SIG-M5 treated with dmso at 0.1 percent for 504 hours (cell line): ENCODE data around the gene SIPA1L3.
A peak's percentile ranks its signal among the peaks of the same experiment; 100 is the strongest.

Source experiments
- DNase-seq: peaks from one replicate; lab custom pipeline; 2025; ENCODE audit not compliant: unreplicated experiment; lab: John Stamatoyannopoulos, UW

The SIPA1L3 gene

DNA sequence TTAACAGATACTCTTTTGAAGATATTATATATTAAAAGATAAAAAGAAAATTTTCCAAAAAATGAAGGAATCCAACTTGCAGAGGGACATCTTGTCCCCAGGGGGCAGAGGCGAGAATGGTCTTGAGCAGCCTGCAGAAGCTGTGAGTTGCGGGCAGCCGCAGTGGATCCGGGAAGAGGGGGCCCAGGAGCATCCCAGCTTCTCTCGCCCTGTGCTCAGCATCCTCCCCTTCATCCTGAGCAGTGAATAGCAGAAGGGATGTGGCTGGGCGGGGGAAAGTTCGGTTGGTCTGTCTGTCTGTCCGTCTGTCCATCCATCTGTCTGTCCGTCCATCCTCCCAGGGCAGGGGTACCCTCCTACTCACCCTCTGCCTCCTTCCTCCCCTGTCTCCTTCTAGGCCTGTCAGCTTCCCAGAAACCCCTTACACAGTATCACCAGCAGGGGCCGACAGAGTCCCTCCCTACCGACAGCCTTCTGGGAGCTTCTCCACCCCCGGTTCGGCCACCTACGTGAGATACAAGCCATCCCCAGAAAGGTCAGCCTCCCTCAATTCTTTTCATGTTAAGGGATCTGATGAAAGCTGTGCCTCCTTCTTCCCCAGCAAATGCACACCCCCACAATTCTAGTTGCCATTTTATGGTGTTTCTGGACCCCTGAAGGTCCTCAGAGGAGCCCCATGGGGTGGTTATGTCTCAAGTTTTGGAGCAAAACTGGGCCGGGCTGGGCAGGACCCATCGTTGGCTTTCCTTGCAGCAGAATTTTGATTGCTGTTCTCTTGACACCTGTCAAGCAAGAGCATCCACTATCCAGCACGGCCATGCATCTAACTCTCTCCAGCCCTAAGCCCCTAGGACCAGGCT lies 235.4 kb downstream of the SIPA1L3 start:
- peak; percentile 35 for DNase-seq

DNA sequence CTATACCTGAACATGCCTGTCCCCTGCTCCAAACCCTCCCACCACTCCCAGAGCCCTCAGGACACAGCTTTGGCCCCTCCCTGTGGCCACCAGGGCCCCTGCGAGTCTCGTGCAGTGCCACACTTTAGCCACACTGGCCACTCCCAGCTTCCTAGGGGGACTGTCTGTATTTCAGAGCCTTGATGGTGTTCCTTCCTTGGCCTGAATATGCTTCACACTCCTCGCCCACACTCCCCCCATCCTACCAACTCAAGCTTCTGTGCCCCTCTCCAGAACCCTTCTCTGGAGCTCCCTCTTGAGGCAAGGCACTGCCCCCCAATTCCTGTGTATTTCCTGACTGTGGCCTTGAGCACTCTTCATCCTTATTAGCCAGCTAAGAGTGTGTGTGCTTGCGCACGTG lies 236.8 kb downstream of the SIPA1L3 start:
- DNase-seq: no peak

DNA sequence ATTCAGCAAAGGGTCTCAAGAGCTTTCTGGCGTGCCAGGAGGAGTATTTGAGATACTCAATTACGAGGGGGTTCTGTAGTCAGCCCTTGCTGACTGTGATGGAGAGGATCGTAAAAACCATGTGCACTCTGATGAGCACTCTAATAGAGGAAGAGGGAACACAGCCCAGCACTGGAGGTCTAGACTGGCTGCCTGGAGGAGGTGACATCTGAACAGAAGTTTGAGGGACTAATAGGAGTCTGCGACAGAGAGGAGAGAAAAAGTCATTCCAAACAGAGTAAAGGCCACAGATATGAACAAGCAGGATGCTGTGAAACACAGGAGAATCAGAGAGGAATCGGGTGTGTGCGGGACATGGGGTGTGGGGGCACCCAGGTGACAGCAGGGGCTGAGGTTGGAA lies 237.7 kb downstream of the SIPA1L3 start:
- no peak for DNase-seq

DNA sequence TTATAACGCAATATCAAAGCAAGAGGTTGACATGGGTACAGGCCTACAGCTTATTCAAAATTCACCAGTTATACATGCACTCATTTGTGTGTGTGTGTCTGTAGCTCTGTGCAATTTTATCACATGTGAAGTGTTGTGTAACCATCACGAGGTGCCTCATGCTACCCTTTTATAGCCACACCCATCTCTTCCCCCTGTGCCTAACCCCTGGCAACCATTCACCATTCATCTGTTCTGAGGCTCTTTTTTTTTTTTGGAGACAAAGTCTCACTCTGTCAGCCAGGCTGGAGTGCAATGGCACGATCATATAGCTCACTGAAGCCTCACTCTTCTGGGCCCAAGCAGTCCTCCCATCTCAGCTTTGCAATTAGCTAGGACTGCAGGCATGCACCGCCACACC lies 238.6 kb downstream of the SIPA1L3 start:
- DNase-seq: peak; percentile 16

DNA sequence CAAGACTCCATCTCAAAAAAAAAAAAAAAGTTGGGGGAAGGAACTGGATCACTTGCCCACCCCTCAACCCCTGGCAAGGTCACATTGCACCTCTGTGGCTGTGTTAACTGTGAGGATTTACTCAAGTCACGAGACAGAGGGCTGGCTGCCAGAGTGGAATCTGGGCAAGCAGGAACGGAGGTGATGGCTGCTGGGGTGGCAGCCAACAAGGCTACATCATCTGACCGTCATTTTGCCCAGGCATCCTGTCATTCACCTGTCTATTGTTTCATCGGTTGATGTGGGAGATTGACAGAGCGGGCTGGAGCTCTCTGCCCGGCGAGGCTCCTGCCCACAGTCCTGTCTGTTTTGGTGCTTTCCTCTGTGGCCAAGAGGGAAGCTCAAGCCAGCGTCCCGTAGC lies 241.3 kb downstream of the SIPA1L3 start:
- no peak for DNase-seq

DNA sequence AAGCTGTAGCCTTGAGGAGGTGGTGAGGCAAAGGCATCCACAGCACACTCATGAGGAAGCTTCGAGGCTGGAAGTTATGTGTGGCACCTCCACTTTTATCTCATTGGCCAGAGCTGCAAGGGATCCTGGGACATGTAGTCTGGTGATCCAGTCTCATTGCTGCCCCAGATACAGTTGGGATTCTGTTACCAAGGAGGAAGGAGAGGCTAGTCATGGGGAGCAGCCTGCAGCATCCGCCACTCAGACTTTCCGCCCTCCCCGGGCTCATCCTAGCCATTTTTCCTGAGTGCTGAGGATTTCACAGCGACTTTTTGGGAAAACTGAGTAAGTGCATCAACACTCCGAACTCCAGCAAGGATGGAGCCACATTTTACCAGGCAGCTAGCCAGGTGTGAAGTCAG lies 242.7 kb downstream of the SIPA1L3 start:
- DNase-seq: peak; percentile 6

DNA sequence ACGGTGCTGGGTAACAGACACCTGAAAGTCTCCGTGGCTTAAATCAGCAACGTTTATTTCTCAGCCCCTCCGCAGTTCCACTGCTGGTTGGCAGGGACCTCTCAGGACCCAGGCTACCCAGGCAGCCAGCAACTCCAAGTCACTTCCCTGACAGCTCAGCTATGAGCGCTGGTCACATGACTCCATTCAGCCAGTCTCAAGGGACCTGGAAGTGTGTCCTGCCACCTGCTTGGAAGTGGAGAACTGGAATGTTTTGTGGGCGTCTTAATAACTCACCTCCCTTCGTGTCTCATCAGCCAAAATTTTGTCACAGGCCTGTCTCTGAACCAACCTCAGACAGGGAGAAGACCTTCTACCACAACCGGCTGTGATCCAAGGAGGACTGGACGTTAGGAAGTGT lies 244.2 kb downstream of the SIPA1L3 start:
- no peak for DNase-seq

DNA sequence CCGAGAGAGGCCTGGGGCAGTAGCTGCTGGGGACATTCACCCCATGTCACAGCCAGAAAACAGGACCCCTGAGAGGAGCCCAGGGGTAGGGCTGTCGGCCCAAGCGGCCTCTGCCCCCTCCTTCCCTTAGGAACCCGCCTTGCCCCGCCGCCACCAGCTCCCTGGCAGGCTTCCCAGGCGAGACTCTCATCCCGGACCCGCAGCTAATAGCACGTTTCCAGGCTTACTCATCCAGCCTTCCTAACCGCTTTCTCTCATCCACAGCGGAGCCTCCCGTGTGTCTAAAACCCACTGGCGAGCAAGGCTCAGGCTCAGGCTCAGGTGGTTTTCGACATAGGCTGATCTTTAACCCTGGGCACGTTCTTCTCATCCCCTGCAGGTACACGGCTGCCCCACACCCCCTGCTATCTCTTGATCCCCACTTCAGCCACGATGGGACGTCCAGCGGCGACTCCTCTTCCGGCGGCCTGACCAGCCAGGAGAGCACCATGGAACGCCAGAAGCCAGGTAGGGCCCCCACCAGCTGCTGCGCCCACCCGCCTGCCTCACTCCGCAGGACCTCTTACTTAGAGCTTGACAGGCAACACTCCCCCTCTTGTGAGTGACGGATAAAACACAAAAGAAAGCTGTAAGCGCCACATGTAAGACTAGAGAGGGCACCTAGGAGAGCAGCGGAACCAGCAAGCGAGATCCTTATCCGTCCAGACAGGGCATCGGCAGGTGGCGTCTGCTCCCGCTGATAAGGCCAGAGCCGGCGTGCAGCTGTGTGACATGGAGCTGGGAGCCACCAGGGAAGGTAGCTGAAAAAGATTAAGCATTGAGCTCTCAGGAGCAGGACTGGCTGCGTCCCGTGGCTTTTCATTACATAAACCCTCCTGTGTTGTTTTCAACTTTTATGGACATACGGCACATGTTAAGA lies 245.7 kb downstream of the SIPA1L3 start:
- DNase-seq: no peak

DNA sequence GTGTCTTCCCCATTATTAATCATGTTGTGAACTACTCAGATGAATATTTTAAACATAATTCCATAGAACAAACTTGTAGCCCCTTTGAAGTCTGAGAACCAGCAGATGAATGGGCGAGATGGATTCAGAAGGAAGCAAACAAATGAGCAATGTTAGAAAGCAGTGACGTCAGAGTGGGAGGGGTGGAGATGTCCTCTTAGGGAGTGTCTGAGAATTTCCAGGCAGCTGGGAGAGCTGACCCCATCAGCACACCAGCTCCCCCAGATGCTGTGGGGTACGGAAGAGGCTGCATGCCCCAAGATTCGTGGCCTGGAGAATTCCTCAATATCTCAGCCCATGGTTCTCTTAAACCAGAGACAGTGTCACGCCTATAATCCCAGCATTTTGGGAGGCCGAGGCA lies 248.4 kb downstream of the SIPA1L3 start:
- no peak for DNase-seq

DNA sequence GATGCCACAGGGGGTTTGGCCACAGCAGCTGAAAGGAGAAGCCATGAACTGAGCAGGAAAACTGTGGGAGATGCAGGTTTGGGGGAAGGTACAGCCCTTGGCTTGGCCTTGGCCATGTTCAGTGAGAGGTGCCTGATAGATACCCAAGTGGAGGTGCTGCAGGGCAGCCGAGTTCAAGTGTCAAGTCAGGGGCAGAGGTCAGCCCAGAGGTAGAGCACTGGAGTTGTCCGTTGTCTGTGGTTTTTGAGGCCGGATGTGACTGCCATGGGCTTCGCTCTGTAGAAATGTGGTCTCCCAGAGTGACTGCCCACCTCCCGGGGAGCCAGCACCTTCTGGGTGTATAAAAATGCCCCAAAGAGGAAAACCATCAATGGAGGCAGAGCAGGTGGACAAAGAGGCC lies 251.7 kb downstream of the SIPA1L3 start:
- no peak for DNase-seq

DNA sequence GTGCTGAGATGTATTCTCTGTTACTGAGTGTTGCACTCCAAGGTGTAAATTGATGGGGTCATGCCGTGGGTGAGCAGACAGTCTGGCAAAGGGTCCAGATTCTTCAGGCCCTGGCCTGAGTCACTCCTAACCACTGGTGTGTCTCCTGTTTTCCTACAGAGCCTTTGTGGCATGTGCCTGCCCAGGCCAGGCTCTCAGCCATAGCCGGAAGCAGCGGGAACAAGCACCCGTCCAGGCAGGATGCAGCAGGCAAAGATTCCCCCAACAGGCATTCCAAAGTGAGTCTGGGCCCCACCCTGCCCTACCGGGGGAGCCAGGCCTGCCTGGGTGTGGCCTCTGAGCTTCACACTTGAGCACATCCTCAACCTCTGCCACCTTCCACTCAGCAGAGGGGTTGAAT lies 255.1 kb downstream of the SIPA1L3 start:
- no peak for DNase-seq

DNA sequence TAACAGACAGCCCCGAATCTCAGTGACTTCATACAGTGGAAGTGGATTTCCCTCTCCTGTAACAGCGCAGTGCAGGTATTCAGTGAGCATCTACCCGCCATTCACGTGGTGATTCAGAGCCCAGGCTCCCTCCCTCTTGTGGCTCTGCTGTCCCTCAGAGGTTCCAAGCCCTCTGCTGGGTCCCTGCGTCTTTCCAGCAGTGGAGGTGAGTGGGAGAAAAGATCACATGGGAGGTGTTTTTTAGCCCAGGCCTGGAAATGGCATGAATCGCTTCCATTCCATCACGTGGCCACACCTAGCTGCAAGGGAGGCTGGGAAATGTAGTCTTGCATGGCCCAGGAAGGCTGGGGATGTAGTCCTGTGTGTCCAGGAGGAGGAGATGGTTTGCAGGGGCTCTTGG lies 255.6 kb downstream of the SIPA1L3 start:
- DNase-seq: no peak

DNA sequence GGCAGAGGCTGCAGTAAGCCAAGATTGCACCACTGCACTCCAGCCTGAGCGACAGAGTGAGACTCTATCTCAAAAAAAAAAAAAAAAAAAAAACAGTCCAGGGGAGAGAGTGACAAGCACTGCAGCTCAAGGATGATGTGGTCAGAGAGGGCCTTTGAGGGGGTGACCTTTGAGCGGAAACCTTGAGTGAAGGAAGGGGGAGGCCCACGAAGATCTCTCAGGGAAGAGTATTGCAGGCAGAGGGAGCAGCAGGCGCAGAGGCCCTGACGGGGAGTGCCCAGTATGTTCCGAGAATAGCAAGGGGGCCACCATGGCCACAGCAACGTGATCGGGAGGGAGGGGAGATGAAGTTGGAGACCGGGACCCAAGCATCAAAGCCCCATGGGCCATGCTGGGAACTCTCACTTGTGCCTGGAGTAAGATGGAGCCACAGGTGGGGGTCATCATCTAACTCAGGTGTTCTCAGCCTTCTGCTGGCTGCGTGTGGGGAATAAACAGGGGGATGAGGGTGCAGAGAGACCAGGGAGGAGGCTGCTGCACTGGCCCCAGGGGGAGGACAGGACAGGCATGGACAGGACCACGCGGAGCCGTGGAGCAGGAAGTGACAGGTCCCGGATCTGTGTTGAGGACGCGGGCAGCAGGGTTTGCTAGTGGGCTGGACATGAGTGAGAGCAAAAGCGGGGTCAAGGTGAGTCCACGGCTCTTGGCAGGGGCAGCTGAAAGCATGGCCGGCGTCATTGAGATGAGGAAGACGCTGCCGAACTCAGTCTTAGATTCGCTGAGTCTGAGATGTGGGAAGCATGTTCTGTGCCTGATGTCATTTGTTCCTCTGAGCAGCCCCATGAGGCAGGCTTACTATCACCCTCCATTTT lies 256.6 kb downstream of the SIPA1L3 start:
- no peak for DNase-seq

DNA sequence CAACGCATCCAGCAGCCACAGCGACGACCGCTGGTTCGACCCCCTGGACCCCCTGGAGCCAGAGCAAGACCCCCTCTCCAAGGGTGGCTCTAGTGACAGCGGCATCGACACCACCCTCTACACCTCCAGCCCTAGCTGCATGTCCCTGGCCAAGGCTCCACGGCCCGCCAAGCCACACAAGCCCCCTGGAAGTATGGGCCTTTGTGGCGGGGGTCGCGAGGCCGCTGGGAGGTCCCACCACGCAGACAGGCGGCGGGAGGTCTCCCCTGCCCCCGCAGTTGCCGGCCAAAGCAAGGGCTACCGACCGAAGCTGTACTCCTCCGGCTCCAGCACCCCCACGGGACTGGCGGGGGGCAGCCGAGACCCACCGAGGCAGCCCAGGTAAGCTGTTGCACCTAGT lies 257.5 kb downstream of the SIPA1L3 start:
- no peak for DNase-seq

DNA sequence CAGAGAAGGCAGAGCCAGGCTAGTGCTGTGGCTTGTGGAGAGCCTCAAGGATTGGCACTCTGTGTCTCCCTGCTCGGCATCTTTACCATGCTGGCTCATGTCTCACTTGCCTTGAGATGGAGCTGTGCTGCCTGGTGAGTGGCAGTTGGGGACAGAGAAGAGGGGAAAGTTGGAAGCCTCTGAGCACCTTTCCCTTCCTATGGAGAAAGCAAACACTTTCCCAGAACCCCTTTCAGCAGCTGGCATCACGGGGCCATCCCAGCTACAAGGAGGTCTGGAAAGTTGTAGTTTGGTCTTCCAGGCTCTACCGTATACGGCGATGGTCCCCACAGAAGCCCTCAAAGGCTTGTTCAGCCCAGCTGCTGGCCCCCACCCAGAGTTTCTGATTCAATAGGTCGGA lies 258.3 kb downstream of the SIPA1L3 start:
- DNase-seq: no peak

DNA sequence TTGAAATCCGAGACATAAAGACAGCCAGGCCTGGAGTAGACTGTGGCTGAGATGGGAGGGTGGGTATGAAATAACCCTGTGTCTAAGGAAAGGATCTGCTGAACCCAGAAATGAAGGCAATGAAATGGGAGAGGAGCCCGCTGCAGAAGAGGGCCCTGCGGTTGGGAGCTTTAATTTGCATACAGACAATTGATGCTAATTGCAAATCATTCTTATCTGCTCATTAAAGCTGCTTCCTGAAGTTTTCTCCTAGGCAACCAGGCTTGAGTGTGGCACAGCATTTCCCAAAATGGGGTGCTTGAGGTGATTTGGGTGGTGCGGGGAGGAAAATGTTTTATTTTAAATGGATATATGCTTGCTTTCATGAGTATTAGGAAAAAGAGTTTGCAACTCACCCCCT lies 261.6 kb downstream of the SIPA1L3 start:
- DNase-seq: no peak

DNA sequence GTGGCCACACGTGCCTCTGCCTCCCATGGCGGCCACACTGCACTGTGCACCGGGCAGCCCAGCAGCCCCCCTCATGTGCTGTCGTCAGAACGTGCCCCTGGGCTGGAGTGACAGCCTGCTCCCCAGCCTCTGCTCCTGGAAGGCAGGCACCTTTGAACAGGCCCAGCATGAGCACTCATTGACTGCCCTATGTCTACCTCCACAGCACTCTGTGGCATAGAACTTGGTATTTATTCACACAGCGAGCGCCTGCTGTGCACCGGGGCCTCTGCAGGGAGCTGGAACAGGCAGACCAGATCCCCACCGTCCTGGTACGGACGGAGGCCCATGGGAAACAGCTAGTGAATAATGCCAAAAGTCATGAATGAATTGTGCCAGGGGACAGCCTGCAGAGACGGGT lies 263.3 kb downstream of the SIPA1L3 start:
- DNase-seq: no peak

DNA sequence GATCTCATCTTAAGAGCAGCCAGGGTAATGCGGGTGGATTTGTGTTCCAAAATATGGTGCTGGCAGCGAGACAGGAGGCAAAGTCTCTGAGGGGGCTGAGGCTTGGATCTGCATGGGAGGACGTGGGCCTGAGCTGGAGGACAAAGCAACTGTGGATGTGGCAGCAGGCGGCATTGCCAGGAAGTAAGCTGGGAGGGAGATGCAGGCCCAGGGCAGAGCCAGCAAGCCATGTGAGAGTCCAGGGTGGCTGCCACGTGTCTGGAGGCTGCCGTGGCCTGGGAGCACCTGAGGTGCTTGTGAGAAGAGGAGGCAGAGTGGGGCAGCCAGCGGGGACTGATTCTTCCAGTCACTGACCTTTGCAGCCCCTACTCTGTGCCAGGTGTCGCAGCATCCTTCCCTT lies 265.0 kb downstream of the SIPA1L3 start:
- no peak for DNase-seq

DNA sequence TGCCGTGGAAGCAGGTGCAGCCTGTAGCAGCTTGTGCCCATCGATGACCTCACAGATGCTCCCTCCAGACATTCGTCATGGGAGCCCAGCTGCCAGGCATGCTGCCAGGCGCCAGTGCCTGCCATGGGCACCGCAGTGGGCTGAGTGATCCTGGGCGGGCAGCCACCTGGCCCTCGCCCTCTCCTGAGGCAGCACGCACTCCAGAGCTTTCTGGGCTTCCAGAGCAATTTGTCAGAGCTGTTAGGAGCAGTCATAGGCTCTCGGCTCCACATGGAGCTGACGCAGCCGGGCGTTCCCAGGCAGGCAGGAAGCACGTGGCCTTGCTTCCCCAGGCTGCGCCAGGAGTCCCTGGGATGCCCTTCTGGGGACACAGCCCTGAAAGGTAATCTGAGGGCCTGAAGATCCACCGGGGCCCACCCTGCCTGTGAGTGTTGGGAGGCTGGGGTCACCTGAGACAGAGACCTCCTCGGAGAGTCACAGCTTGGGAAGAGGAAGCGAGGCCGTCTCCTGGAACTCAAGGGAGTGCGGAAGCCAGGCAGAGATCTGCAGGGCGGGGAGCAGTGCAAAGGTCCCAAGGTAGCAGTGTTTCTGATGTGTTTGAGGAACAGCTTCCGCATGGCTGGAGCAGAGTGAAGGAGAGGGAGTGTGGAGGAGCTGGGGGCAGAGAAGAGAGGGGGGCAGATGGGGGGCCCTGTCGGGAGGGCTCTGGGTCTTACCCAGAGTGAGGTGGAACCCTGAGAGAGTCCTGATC lies 266.5 kb downstream of the SIPA1L3 start:
- DNase-seq: no peak

DNA sequence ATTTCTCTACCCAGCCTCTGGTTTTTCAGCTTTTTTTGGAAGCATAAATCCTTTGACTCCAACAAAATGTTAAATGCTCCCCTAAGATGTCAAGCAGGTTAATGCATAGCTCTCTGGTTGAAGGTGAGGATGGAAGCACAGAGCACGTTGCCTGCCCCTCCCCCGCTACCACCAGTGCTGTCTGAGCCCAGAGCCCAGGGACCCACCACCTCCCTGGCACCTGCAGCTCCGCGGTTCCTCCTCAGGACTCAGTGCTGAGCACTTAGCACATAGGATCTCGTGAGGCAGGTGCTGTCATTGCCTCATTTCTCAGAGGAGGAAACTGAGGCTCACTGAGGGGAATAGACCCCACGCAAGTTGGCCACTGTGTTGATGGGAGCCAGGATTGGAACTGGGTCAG lies 268.4 kb downstream of the SIPA1L3 start:
- DNase-seq: no peak

DNA sequence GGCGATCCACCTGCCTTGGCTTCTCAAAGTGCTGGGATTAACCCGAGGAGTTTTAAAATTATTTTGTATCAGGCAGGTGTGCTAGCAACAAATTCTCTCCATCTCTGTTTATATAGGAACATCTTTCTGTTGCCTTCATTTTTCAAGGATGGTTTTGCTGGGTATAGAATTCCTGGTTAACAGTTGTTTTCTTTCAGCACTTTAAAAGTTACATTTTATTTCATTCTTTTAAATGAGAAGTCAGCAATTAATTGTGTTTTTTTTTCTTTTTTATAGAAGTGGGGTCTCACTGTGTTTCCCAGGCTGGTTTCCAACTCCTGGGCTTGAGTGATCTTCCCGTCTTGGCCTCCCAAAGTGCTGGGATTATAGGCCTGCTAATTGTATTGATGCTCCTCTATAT lies 273.1 kb downstream of the SIPA1L3 start:
- DNase-seq: no peak
